HG03378 (cell line): Measurements from ENCODE around the gene BRAT1.
"Not testable (repeated sequence)": the region's sequence is repeated elsewhere in the genome, so short reads cannot be mapped to it uniquely, and the experiment has no call there.

Source experiments
- ATAC-seq: cut with Tn5 transposase; IDR thresholded peaks from one replicate; pipeline ENCODE4 v1.9.1; 2021; ENCODE audit warnings: mild to moderate bottlenecking, moderate library complexity; ENCODE audit not compliant: unreplicated experiment

Gene BRAT1

GRCh38 chr7:2555121-2556052 is at the start of gene BRAT1:
Gene BRAT1 (minus strand): TSS chr7:2555524. CDS start chr7:2554431, 1,093 bp downstream.
- ATAC-seq, result peak; percentile 43

DNA sequence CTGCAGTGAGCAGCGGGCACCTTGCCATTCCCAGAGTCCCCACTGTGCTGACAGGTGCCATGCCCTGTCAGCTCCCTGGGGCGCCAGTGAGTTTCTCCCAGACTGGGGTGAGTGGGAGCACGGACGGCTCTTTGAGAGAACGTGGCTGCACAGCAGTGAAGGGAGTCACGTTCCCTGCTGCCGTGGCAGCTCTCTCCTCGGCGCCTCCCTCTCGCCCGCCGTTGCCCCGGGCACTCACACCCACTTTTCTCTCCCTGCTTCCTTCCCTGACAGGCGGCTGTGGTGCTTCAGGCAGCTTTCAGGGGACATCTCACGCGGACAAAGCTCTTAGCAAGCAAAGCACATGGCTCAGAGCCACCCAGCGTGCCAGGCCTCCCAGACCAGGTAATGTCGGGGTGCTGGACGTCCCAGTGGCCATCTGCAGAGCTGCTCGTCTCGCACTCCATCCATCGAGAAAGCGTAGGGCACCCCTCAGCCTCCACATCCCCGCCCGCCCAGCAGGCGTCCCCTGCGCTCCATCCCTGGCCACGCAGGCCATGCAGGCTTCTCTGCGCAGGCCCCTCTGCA is 49.4 kb upstream of the BRAT1 start:
- no peak for ATAC-seq

DNA sequence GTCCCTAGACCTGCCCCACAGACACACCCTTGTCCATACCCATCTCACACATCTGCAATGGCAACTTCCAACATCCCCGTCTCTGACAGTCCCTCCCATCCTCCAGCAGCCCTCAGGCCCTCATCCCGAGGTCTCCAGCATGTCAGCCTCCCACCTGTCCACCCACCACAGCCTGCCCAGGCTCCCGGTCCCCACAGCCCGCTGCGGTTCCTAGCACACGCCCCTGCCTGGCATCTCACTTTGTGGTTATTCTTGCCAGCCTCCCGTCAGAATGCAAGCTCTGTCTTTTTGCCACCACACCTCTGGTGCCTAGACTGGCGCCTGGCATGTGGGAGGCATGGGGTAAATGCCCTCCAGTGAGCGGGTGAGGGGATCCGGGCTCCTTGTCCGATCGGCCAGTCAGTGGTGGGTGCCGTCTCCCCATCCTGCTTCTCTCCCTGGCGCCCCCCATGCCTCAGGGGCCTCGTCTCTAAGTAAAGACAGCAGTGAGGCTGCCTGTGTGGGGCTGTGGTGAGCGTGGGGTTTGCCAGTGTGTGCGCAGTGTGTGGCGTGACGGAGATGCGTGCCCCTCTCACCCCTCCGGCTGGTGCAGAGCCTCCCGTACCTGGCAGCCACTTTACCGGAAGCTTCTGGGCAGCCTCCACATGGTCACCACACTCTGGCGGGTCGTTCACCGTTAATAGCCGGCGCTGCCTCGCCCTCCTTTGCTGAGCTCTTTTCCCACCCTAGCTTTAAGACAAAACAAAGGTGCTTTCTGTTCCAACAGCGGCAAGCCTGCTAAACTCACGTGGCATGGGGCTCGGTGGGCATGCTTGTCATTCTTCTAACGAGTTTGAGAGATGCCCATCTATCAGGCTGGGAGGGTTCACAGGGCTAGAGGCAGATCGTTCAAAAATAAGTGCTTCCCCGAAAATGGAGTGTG is 48.0 kb upstream of the BRAT1 start:
- ATAC-seq, result no peak

DNA sequence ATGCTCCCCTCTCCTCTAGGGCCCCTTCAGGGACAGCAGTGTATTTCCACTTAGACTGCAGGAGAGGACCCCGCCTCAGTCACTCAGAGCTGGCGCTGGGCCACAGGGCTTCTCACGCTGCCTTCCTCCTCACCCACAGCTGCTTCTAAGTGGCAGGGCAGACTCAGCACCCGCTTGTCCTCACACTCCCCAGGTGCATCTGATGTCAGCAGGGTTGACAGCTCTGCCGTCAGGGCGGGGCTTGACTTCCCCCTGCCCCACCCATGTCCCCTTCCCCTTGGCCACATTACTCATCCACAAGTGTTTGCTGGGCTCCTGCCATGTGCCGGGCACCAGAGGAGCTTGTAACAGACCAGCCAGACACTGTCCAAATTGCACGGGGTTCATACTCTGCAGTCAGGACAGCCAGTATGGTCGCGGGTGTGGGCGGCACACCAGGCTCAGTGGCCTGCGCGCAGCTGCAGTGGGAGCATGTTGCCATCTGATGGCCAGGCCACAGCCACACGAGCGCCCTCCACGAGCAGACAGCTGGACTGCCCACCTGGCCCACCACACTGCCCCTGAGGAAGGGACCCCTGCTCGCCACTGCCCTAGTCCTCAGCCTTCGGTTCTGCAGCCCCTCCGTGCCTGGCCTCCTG is 47.2 kb upstream of the BRAT1 start:
- ATAC-seq, result no peak

GRCh38 chr7:2601907-2602306 is 46.6 kb upstream of the BRAT1 start:
- ATAC-seq, result no peak

DNA sequence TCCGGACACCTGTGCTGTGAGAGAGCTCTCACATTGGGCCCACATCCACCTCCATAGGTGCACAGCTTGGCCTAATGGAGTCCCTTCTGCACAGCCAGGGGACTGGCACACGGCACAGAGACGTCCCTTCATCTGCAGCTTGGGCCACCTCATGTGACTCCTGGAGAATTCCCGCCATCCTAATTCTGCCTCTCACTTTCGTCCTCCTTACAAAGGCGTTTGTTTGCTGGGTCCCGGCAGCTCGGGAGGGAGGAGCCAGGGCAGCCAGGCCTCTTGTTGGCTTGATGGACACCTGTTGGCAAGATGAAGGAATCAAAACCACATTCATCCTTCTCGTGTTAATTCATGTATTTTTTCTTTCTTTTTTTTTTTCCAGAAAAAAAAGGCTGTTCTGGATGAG is 45.7 kb upstream of the BRAT1 start:
- ATAC-seq, result no peak

DNA sequence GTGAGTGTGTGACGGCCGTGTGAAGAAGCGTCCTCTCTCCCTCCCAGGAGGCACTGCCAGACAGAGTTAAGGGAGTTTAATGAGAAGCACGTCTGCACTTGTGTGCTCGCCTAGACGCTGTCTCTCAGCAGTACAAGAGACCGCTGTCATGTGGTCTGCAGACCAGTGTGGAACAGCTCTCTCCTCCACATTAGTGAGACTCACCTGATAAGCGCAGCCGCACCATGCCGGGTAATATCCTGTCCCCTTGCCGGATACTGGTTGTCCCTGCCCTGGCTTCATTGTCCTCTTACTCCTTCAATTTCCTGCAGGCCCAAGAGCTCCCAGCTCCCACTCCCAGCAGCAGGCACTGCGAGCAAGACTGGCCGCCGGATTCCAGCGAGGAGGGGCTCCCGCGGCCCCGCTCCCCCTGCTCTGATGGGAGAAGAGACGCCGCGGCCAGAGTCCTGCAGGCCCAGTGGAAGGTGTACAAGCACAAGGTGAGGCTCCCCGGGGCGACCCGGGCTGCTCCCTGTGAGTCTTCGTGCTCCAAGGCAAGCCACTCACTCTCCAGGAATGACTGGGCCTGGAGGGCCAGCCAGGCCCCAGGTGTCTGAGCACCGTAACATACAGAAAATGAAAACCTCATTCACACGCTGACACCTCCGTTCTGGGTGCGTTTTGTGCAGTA is 43.0 kb upstream of the BRAT1 start:
- no peak for ATAC-seq

DNA sequence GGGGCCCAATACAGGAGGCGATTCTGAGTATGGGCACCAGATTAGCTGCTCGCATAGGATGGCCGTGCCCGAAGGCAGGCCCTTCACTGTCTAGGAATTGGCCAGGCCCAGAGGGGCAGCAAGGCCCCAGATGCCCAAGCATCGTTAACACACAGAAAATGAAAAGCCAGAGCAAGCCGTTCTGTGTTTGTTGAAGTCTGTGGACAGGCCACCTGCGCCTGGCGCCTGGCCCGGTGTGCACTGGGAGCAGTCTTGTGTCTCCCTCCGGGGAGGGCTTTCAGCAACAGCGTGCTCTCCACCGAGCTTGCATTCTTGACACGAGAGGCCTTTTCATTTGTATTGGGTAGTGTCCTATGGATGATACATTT is 41.9 kb upstream of the BRAT1 start:
- no peak for ATAC-seq

- no peak for ATAC-seq
Observed at GRCh38 chr7:2596464-2597272, 41.3 kb upstream of the BRAT1 start.

DNA sequence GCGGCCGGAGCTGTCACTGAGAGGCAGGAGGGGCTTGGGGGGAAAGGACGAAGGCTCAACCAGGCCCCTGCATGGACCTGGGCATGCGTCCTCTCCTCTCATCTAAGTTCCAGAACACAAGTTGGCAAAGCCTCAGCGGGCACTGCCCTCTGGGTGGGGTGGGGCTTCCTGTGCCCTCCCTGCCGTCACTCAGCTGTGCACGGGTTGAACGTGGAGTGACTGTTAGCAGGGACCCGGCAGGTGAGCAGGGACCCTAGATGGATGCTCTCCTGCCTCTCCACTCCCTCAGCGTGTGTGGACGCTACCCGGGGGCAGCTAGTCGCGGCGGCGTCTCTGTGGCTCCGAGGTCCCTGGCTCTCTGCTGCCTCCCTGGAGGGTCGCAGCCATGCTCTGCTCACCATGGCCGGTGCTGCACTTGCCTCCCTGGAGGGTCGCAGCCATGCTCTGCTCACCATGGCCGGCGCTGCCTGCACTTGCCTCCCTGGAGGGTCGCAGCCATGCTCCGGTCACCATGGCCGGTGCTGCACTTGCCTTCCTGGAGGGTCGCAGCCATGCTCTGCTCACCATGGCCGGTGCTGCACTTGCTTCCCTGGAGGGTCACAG is 40.0 kb upstream of the BRAT1 start:
- ATAC-seq, result no peak

- no peak for ATAC-seq
Observed at GRCh38 chr7:2594599-2594998, 39.3 kb upstream of the BRAT1 start.

- ATAC-seq, result no peak
Observed at GRCh38 chr7:2593036-2593727, 37.9 kb upstream of the BRAT1 start.

DNA sequence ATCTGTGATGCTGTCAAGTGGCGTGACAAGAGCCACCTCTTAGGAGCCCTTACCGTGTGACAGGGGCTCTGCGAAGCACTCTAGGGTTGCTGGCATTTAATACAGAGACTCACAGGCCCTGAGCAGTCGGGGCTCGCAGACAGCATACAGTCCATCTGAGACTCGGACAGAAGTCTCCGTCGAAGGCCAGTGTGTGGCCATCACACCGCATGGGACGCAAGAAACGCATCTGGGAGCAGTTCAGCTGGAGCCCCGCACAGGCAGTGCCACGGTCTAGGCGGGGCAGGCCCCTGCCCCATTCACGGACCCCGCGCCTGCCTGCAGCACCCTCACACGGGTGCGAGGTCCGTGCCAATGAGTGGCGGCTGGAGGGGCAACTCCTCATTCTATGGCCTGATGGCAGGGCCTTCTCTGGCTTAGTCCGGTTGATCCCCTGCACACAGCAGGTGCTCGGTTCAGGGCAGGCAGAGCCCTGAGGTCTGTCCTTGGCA is 37.1 kb upstream of the BRAT1 start:
- no peak for ATAC-seq

GRCh38 chr7:2589941-2590340 is 34.6 kb upstream of the BRAT1 start:
- ATAC-seq, result not testable (repeated sequence)

DNA sequence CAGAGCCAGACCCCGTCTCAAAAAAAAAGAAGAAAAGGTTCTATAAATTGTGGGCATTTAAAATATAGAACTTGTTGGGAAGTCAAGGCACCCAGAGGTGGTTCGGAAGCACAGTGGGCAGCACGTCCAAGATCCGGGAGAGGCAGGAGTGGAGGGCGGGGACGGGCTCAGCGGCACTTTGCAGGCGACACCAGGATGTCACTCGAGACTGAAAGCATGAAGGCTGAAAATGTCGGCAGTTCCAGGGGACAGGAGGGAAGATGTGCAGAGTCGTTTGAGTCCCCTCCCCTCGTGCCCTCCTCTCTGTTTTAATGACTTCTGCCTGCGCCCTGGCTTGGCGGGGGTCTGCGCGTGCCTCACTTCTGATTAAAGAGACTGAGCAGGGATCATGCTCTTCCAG is 34.0 kb upstream of the BRAT1 start:
- ATAC-seq, result no peak

DNA sequence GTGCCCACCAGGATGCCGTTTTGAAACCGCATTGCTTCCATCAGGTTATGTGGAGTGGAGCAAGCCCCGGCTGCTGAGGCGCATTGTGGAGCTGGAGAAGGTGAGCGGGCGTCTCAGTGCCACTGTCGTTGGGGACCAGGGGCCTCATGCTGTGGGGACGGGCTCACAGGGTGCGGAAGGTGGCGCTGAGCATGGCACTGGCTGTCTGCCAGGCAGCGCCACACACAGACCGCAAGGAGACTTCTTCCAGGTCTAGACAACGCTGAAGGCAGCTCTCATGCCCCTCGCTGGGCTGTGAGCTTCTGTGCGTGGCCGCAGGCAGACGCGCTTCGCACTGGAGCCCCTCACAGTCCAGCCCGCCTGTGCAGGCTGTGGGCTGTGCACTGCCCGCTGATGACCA is 32.5 kb upstream of the BRAT1 start:
- no peak for ATAC-seq

GRCh38 chr7:2587134-2587533 is 31.8 kb upstream of the BRAT1 start:
- no peak for ATAC-seq

DNA sequence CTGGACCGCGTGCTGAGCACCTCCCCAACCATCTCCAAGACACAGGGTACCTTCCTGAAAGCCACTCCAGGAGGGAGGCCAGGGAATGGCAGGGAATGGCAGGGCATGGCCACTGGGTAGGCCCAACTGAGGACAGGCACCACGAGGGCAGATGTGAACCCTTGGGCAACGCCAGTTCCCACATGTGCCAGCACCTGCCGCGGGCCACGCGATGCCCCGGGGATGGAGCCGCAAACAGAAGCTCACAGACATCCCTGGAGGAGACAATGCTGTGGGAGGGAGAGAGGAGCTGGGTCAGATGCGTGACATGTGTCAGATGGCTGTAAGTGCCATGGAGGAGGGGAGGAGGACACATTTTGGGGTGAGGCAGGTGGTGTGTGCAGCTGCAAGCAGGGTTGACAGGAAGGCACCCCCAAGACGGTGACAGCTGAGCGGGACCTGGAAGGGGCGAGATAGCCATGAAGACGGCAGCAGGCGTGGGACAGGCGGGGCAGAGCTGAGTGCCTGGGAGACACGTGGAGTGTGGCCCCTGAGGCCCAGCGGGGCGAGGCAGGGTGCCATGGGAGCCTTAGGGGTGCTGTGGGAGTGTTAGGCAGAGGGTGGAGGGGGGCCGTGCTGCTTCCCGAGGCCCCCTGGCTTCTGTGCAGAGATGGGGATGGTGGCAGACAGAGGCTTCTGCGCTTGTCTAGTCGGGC is 31.1 kb upstream of the BRAT1 start:
- ATAC-seq, result no peak
